T-helper 2 cell (primary cell): Measurements from ENCODE around the gene ZNF534.
"Not testable (repeated sequence)": the region's sequence is repeated elsewhere in the genome, so short reads cannot be mapped to it uniquely, and the experiment has no call there.

Experiments used
- DNase-seq, 5 experiments: peaks; one replicate each; pipeline versions ENCODE4 v3.0.0 to v3.0.0-alpha.2; 2012 to 2022

The ZNF534 gene

DNA sequence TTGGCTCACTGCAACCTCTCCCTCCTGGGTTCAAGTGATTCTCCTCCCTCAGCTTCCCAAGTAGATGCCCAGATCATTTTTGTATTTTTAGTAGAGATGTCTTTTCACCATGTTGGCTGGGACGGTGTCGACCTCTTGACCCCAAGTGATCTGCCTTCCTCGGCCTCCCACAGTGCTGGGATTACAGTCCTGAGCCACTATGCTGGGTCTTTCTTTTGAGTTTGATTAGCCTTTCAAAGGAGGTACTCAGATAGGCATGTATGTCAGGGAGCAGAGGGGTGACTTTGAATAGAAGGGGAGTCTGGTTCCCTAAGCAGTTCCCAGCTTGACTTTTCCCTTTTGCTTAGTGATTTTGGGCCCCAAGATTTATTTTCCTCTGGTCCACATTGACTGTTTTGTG, 71.5 kb downstream of the ZNF534 start:
- not testable (repeated sequence) for DNase-seq

DNA sequence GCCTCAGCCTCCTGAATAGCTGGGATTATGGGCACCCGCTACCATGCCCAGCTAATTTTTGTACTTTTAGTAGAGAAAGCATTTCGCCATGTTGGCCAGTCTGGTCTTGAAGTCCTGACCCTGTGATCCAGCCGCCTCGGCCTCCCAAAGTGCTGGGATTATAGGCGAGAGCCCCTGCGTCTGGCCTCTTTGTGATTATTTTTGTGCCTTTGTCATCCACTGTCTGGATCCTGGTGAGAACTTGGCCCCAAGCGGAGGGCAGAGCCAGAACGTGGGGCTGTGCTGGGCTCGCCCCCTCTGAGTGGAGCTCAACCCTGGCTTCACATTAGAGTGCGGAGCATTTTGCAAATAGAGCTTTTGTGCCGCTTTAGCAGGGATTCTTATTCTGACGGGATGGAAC, 72.0 kb downstream of the ZNF534 start:
- not testable (repeated sequence) for DNase-seq
